ENCODE measurements around the gene EMCN. TPM values are rescaled to one million over a fixed set of nuclear protein-coding genes. Genes with fewer than 3 reads are reported as not detected.

EMCN gene
- total and polyA plus RNA-seq, 2 of the 8 experiments (the other 6 are each of a cell fraction or from before 2014, with no cell fraction given), result not detected

- no peaks in the 10 kb centered on the region for H3K9me3 ChIP-seq (ENCODE audit: insufficient read depth in 2 of 2, low read depth in 1 of 2, low read length in 1 of 2)
- no peaks in the 10 kb centered on the region for H4K20me1 ChIP-seq (replicated peaks in 1 of 2; ENCODE audit: control insufficient read depth in 1 of 2, insufficient read depth in 2 of 2, low read length in 2 of 2)
- no peak overlapping the region for H4K91ac ChIP-seq (replicated peaks; ENCODE audit: insufficient read length, low read length)
- H2BK12ac ChIP-seq (ENCODE audit: low read depth, low read length), result no peak overlapping the region
- no peak overlapping the region for H2AFZ ChIP-seq (ENCODE audit: low read length)
- H3K79me1 ChIP-seq (ENCODE audit: low read depth, low read length), result no peaks in the 10 kb centered on the region
- WGBS, 2 experiments (ENCODE audit: extremely low coverage in 1 of 2, insufficient coverage in 1 of 2, insufficient read length in 1 of 2, insufficient replicate concordance in 2 of 2, low coverage in 1 of 2, low lambda C conversion rate in 2 of 2, missing lambda C conversion rate in 1 of 2), result 87% methylated on average over 1 of the region's 1 CpG; no CpG with 5 or more reads in 1 of the 2 experiments
- ChIA-PET CTCF (ENCODE audit: partially characterized antibody) (no interaction called here), POLR2A (ENCODE audit: partially characterized antibody) (no interaction called here)
- H2AK5ac ChIP-seq (ENCODE audit: low read depth, low read length), result no peak overlapping the region
- H3K4me2 ChIP-seq (ENCODE audit: insufficient read depth in 1 of 2, low read depth in 2 of 2, low read length in 2 of 2), result no peak overlapping the region
- TF ChIP-seq EGR1 (IDR thresholded peaks at IDR 0.05; ENCODE audit: borderline replicate concordance, low read depth, low read length), result no peak
- TF ChIP-seq MAFK (IDR thresholded peaks at IDR 0.05; ENCODE audit: low read depth, low read length), result 0 out of 2 replicates have a peak, but pooled peaks have one; percentile 50
- DNase-seq (ENCODE audit: low read depth in 1 of 2, low spot score in 2 of 2) (no peak), FAIRE-seq (no peak)
- H2BK20ac ChIP-seq (ENCODE audit: low read length), result no peak overlapping the region
- H2BK120ac ChIP-seq (replicated peaks; ENCODE audit: low read depth, low read length), result no peak overlapping the region
- no peak overlapping the region for H4K5ac ChIP-seq (ENCODE audit: insufficient read length, low read depth, low read length)
- no peak overlapping the region for H3K56ac ChIP-seq (replicated peaks; ENCODE audit: insufficient read length, low read depth, low read length)
- H3K23me2 ChIP-seq (ENCODE audit: low read depth, low read length), result no peaks in the 10 kb centered on the region
- no peak overlapping the region for H2BK5ac ChIP-seq (ENCODE audit: low read depth, low read length)
- H3K18ac ChIP-seq (ENCODE audit: extremely low read depth, low read length), result no peak overlapping the region
- H3K4ac ChIP-seq (replicated peaks; ENCODE audit: insufficient read length, low read depth, low read length), result no peak overlapping the region
- H3K27me3 ChIP-seq (replicated peaks in 1 of 4; ENCODE audit: control insufficient read depth in 3 of 4, extremely low read depth in 1 of 4, insufficient read depth in 3 of 4, low read length in 3 of 4), result no peaks in the 10 kb centered on the region
- no peaks in the 10 kb centered on the region for H3K79me2 ChIP-seq (ENCODE audit: control insufficient read depth in 1 of 2, insufficient read depth in 2 of 2, low read length in 2 of 2)
- H3K4me1 ChIP-seq (replicated peaks in 1 of 4; ENCODE audit: control insufficient read depth in 3 of 4, insufficient read depth in 4 of 4, low read length in 3 of 4), result no peaks in the 10 kb centered on the region
- no peak overlapping the region for H2BK15ac ChIP-seq (ENCODE audit: low read length)
- H3K9ac ChIP-seq (replicated peaks in 1 of 4; ENCODE audit: extremely low read depth in 1 of 4, low read depth in 3 of 4, low read length in 3 of 4), result no peak overlapping the region
- no peak overlapping the region for H3K4me3 ChIP-seq (ENCODE audit: extremely low read depth in 1 of 4, insufficient read depth in 2 of 4, low read depth in 3 of 4, low read length in 4 of 4)
- no peaks in the 10 kb centered on the region for H3K36me3 ChIP-seq (ENCODE audit: control insufficient read depth in 2 of 4, insufficient read depth in 4 of 4, low read length in 3 of 4)
- H4K8ac ChIP-seq (ENCODE audit: extremely low read depth, insufficient read depth, low read length), result no peak overlapping the region
- no peak overlapping the region for H3K27ac ChIP-seq (ENCODE audit: low read depth, low read length)
- no peak overlapping the region for H3K14ac ChIP-seq (ENCODE audit: insufficient read length)
- H3K23ac ChIP-seq (ENCODE audit: insufficient read length), result no peak overlapping the region
These were observed 37.9 kb downstream of the EMCN start for GRCh38 chr4:100479971-100480370.
